Measurements from ENCODE around the gene ANAPC2.

The ANAPC2 gene

DNA sequence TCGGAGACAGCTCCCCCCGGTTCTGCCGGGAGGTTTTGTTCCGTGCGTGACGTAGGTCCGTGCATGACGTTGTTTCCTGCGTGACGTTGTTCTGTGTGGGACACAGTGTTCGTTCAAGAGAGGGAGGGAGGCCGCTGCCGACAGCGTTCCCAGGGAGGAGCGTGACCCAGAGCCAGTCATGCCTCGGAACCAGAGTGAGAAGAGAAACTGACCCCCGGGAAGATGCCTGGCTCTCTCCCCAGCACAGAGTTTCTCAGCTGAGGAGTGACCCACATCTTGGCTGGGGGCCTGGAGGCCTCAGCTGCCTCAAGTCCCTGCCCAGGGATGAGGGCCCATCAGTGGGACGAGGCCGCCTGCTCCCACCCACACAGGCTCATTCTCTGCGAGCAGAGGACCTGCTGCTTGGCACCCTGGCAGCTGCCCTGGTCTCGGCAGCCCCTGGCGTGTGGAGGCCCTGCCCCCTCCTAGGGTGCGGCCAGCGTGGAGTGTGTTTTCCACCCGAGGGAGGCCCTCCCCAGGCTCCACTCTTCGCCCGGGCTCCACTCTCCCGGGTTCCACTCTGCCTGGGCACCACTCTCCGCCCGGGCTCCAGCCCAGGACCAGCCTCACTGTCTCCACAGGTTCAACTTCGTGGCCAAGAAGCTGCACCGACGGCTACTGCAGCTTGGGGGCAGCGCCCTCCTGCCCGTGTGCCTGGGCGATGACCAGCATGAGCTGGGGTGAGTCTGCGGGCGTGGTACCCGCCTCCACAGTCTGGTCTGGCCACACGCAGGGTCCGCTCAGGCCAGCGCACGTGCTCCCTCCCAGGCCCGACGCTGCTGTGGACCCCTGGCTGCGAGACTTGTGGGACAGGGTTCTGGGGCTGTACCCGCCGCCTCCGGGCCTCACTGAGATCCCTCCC lies 25.1 kb upstream of the ANAPC2 start:
- DNase-seq, result no peak

DNA sequence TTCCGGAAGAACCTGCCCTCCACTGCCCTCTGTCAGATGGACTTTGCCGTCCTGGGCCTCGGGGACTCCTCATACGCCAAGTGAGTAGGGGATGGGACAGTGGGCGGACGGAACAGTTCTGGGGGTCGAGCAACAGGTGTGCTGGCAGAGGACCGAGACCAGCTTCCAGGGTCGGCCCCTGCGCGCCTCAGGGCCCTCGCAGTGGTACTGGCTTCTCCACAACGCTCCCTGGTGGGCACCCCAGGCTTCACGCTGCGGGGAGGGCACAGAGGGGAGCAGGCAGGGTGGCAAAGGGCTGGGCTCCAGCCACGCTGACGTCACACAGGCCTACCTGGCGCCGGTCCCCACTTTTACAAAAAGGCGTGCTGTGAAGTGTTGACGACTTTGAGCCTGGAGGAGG lies 24.2 kb upstream of the ANAPC2 start:
- DNase-seq, result no peak

GRCh38 chr9:137211532-137211931 lies 23.2 kb upstream of the ANAPC2 start:
- DNase-seq, result no peak

GRCh38 chr9:137206602-137207001 lies 18.2 kb upstream of the ANAPC2 start:
- no peak for DNase-seq

DNA sequence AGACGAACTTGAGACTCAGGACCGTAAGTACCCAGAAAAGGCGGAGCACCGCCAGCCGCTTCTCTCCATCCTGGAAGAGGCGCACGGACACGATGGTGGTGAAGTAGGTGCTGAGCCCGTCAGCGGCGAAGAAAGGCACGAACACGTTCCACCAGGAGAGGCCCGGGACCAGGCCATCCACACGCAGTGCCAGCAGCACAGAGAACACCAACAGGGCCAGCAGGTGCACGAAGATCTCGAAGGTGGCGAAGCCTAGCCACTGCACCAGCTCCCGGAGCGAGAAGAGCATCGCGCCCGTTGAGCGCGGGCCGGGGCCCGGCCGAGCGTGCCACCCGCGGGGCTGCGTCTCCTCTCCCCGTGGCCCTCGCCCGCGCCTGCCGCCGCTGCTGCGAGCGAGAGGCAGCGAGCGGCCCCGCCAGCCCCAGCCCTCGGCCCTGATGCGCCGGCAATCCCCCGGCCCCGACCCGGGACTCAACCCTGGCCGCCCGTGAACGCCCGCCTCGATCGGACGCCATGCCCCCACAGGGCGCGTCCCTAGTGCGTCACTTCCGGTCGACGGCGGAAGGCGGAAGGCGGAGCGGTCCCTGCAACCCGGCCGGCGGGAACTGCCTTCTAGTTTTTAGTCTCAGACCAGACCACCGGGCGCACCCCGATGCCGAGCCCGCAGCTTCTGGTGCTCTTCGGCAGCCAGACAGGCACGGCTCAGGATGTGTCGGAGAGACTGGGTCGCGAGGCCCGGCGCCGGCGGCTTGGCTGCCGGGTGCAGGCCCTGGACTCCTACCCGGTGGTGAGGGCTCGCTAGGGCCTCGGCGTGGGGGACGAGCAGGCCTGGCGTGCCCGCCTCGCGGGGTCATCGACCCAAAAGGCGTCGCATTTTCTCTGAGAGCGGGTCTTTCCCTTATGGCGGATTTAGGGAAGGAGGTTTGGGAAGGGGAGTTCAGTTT lies 17.0 kb upstream of the ANAPC2 start, which contains the start of the genes NDOR1 and TMEM203:
NDOR1 (plus strand) TSS at position 575 of the 944 bp plus-strand sequence; CDS start at position 653, 78 bp downstream.
TMEM203 (minus strand) TSS at position 523 of the 944 bp plus-strand sequence; CDS start at position 289, 234 bp downstream.
- DNase-seq, result peak; percentile 81

GRCh38 chr9:137204731-137205125 lies 16.4 kb upstream of the ANAPC2 start:
- no peak for DNase-seq

GRCh38 chr9:137202966-137203365 lies 14.6 kb upstream of the ANAPC2 start:
- no peak for DNase-seq

- DNase-seq, result no peak
Observed at GRCh38 chr9:137201205-137201868, 13.0 kb upstream of the ANAPC2 start.

- peak; percentile 100 for DNase-seq
Observed at GRCh38 chr9:137200311-137201204, 12.2 kb upstream of the ANAPC2 start, which contains the start of gene TPRN. Gene TPRN, minus strand, starts transcription at chr9:137200741. Its CDS starts 30 bp downstream, at chr9:137200711.

GRCh38 chr9:137199411-137200121 lies 11.2 kb upstream of the ANAPC2 start:
- DNase-seq, result no peak

DNA sequence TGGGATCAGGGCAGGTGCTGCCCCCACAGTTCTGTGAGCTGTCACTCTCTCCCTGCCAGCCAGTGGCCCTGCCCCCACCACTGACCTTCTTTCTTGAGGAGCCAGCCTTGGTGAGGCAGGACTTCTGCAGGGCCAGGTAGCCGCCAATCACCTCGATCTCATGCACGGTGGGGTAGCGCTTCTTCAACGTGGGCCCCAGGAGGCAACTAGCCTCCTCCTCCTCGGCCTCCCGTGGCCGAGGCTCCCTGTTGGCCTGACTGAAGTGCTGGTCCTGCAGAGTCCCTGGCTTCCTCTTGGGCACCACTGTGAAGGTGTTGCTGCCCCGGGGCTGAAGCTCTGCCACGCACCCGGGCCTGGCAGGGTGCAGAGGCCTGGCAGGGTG lies 10.5 kb upstream of the ANAPC2 start:
- DNase-seq, result no peak

GRCh38 chr9:137198051-137198901 lies 9.9 kb upstream of the ANAPC2 start:
- no peak for DNase-seq

DNA sequence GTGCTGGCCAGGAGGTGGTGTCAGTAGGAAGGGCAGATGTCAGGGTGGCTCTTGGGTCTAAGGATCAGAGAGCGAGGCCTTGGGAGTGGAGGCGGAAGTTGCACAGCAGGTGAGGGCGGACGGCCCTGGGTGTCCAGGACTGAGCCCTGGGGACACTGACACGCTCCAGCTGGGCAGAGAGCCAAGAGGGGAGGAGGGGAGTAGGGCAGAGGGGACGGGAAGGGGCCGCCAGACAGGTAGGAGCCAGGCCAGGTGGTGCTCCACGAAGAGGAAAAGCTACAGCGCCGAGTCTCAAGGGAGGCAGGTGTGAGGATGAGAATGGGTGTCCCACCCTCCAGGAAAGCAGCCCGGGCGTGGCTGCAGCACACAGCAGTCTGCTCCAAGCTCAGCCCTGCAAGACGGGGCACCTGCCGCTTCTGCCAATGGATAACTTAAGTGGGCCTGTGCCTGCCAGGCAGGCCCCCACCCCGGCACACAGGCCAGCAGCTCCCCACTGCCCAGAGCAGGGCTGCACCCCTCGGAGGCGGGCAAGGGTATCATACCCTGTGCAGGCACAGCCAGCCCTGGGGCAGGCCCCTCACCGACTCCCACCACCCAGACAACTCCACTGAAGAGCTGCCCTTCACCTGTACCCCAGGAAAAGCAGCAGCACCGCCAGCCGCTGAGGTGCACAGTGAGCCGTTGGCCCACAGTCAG lies 7.3 kb upstream of the ANAPC2 start:
- no peak for DNase-seq

DNA sequence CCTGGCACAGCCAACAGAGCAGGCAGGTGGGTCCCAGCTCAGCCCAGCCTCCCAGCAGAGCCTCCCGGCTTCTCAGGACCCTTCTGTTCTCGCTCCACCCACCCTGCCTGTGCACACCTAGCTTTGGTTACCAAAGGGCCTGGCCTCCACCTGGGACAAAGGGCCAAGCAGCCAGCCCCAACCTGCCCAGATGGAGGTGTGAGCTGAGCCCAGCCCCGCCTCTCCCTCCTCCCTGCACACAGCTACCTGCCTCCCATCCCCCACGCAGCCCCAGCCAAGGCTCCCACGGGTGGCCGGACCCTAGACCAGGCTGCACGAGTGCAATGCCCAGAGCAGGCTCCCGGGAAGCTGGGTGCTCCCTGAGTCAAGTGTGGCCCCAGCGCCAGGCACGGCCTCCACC lies 6.5 kb upstream of the ANAPC2 start:
- DNase-seq, result no peak

DNA sequence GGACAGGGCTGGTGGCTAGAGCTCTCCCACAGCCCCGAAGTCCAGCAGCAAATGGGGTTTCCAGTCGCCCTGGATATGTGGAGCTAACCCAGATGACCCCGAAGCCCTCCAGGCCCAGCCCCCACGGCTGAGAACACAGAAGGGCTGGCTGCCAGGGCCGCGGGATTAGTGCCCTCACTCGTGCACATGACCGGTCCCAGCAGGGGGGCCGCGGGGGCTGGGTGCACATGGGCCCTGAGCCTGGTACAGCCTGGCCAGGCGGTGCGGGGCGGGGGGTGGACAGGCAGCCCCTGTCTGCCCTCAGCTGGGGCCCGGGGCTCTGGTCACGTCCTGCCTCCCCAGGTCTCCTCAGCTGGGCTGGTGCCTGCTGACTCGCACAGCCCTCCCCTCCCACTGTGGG lies 6.0 kb upstream of the ANAPC2 start:
- DNase-seq, result no peak

GRCh38 chr9:137193771-137194170 lies 5.4 kb upstream of the ANAPC2 start:
- no peak for DNase-seq

GRCh38 chr9:137192859-137193258 lies 4.5 kb upstream of the ANAPC2 start:
- DNase-seq, result no peak

DNA sequence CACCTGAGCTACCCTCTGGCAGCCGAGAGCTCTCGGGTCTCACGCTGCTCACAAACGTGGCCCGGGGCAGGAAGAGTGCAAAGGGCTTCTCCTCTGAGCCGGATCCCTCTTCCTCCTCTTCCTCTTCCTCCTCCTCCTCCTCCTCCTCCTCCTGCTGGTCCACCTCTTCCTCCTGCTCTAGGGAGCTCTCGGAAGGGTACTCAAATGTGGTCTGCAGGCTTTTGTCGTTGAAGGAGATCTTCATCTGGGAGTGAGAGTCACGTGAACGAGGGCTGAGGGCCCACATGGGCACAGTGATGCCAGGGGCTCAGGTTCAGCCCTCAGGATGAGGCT lies 4.1 kb upstream of the ANAPC2 start:
- no peak for DNase-seq

- no peak for DNase-seq
Observed at GRCh38 chr9:137191691-137192447, 3.5 kb upstream of the ANAPC2 start.

Measured in fibroblast of skin of right quadriceps (primary cell).